Coronary artery (tissue), 2 donors: ENCODE results near the gene MREG.
"Not testable (repeated sequence)": the region's sequence is repeated elsewhere in the genome, so short reads cannot be mapped to it uniquely, and the experiment has no call there.

Source experiments
- DNase-seq: peaks from one replicate; pipeline ENCODE4 v3.0.0-alpha.2; 2017; ENCODE audit warnings: low spot score
- H3K27ac ChIP-seq, 2 donors: fragments of 200-600 bp; sonication (generic); one replicate each; pipeline ENCODE4 v1.5.1; 2016 to 2019
- H3K4me3 ChIP-seq: fragments of 200-600 bp; sonication (generic); 2 replicates; pipeline ENCODE4 v1.5.1; 2016; ENCODE audit warnings: mild to moderate bottlenecking, moderate library complexity
- TF ChIP-seq, protein P1 (sequence below): fragments of 200-600 bp; sonication (generic); IDR thresholded peaks from one replicate; pipeline ENCODE4 v1.5.1; 2019; ENCODE audit warnings: antibody characterized with exemption

The MREG gene

DNA sequence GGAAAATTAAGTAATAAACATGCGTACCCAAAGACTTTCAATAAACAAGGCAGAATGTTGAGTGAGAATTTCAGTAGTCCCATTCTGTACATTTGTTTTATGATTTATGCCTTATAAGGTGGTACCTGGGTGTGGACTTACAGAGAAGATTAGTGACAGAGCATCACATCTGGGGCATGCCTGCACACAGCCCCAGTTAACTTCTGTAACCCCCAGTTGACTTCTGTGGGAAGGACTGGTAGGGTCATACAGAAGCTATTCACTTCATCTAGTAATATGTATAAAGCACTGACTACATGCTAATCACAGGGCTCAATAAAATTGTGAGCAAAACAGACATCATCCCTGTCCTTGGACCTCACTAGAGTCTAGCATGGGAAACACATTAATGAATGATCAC lies 16.1 kb downstream of the MREG start:
- no peak for DNase-seq
- Histone ChIP-seq H3K4me3 (no peak overlapping the region), H3K27ac (no peak overlapping the region)
- TF ChIP-seq, protein P1, sequence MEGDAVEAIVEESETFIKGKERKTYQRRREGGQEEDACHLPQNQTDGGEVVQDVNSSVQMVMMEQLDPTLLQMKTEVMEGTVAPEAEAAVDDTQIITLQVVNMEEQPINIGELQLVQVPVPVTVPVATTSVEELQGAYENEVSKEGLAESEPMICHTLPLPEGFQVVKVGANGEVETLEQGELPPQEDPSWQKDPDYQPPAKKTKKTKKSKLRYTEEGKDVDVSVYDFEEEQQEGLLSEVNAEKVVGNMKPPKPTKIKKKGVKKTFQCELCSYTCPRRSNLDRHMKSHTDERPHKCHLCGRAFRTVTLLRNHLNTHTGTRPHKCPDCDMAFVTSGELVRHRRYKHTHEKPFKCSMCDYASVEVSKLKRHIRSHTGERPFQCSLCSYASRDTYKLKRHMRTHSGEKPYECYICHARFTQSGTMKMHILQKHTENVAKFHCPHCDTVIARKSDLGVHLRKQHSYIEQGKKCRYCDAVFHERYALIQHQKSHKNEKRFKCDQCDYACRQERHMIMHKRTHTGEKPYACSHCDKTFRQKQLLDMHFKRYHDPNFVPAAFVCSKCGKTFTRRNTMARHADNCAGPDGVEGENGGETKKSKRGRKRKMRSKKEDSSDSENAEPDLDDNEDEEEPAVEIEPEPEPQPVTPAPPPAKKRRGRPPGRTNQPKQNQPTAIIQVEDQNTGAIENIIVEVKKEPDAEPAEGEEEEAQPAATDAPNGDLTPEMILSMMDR = no peak

DNA sequence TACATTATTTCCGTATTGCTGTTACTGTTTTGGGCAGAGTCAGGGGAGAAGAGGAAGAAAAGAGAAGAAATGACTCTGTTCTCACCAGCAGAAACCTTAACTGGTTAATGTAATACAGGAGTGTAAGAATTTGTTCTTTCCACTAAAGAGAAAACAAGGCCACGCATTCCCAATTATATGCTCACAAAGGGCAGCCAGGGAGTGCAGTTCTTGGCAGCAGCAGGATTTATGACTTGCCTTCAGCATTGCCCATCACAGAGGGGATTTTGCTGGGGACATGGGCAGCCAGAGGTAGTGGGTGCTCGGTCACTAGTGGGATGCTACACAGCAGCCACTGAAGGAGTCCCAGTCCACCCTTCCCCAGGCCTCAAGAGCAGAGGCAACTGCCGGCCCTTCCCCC lies 18.4 kb downstream of the MREG start:
- TF ChIP-seq, protein P1 = no peak
- H3K4me3 ChIP-seq = no peak overlapping the region
- H3K27ac ChIP-seq = no peak overlapping the region
- no peak for DNase-seq

DNA sequence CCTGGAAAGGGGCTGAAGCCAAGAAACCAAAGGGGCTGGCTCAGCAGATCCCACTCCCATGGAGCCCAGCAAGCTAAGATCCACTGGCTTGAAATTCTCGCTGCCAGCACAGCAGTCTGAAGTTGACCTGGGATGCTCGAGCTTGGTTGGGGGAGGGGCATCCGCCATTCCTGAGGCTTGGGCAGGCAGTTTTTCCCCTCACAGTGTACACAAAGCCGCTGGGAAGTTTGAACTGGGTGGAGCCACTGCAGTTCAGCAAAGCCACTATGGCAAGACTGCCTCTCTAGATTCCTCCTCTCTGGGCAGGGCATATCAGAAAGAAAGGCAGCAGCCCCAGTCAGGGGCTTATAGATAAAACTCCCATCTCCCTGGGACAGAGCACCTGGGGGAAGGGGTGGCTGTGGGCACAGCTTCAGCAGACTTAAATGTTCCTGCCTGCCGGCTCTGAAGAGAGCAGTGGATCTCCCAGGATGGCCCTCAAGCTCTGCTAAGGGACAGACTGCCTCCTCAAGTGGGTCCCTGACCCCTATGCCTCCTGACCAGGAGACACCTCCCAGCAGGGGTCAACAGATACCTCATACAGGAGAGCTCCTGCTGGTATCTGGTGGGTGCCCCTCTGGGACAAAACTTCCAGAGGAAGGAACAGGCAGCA lies 24.7 kb downstream of the MREG start:
- H3K27ac ChIP-seq, DNase-seq, H3K4me3 ChIP-seq: not testable (repeated sequence)

DNA sequence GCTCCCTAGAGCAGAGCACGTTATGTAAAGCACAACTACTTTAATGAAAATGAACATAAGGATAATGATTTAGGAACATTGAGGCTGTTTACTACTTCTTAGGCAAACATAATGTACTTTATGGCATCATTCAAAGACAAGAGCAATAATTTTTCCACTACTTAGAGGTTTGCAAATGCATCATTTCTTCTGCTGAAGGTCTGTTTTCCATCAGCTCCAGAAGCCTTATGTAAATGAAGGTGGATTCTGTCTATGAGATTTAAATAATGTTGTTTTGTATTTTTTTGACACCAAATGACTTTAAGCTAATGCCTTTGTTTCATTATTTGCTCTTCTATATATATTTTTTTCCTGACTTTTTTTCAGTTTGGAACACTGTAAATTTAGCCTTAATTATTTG lies 28.1 kb downstream of the MREG start:
- TF ChIP-seq, protein P1 = no peak
- no peak for DNase-seq
- Histone ChIP-seq H3K27ac (no peak overlapping the region), H3K4me3 (no peak overlapping the region)

DNA sequence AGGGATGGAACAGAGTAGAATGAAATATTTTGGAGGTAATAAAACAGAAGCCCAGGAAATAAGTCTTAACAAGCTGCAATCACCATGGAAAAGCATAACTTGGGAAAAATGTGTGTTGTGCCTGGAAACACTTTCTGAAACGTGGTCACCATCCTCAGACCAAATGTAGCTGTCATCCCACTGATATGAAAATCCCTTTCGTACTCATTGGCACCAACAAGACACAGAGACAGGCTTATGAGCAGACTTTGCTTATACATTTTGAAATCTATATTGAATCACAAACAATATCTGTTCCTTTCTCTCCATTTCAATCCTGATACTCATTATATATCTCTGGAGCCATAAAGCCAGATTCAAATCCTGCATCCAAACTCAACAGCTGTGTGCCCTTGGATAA lies 28.7 kb downstream of the MREG start:
- TF ChIP-seq, protein P1 = no peak
- Histone ChIP-seq H3K4me3 (no peak overlapping the region), H3K27ac (no peak overlapping the region)
- DNase-seq = no peak

DNA sequence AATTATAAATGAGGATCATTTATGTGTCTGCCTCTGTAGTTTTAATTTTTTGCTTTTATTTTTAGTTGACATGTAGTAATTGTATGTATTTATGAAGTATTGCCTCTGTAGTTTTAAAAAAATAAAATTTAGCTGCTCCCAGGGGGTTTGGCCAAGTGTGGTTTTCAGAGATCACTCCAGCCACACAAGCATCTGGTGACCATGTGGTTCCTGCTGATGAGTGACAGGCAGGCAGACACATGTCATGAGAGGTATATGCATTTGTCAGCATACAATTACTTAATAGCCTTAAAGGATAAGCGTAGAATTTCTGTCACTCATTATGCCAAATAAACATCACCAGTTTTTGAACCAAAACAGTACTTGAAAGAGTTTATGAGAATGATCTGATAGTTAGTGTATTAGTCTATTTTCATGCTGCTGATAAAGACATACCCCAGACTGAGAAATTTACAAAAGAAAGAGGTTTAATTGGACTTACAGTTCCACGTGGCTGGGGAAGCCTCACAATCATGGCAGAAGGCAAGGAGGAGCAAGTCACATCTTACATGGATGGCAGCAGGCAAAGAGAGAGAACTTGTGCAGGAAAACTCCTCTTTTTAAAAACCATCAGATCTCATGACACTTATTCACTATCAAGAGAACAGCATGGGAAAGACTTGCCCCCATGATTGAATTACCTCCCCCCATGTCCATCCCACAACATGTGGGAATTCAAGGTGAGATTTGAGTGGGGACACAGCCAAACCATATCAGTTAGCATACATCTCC lies 29.6 kb downstream of the MREG start:
- Histone ChIP-seq H3K27ac (no peak overlapping the region), H3K4me3 (no peak overlapping the region)
- DNase-seq = no peak
- TF ChIP-seq, protein P1 = no peak

DNA sequence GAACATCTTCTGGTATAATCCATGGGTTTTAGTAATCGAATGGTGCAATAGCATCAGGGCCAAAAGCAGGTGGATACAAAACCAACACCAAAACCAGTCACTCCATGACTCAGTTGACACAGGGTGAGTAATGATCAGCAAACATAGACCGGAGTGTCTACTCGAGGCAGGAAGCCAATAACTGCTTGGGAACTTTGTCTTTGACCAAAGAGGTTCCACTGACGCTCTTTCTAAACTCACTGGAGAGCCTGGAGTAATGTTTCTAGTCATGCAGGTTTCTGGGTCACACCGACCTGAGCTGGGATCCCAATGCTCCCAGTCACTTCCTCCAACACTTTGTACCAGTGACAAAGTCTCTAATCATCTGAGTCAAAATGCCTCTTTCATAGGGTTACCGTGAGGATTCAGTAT lies 30.9 kb downstream of the MREG start:
- DNase-seq = no peak
- Histone ChIP-seq H3K4me3 (no peak overlapping the region), H3K27ac (no peak overlapping the region)
- TF ChIP-seq, protein P1 = no peak
